Right atrium auricular region (tissue), 2 donors: Measurements from ENCODE around the gene MYO15A. TPM values are rescaled to one million over a fixed set of nuclear protein-coding genes. Genes with fewer than 3 reads are reported as not detected.

Experiments used
- DNase-seq: peaks from one replicate; pipeline ENCODE4 v3.0.0-alpha.2; 2019; ENCODE audit warnings: low spot score
- H3K27ac ChIP-seq, 2 donors: fragments of 200-600 bp; sonication (generic); 1 replicate in 1 of 2; 2 replicates in 1 of 2; pipeline ENCODE4 v1.5.1; 2016 to 2019
- H3K27me3 ChIP-seq, 2 donors: fragments of 200-600 bp; sonication (generic); one replicate each; pipeline versions ENCODE4 v1.5.1 to v1.6.0; 2017 to 2019
- H3K36me3 ChIP-seq: fragments of 200-600 bp; sonication (generic); one replicate; pipeline ENCODE4 v1.5.1; 2016
- H3K4me1 ChIP-seq, 2 donors: fragments of 200-600 bp; sonication (generic); one replicate each; pipeline versions ENCODE4 v1.5.1 to v1.6.0; 2017 to 2019
- H3K4me3 ChIP-seq, 2 donors: fragments of 200-600 bp; sonication (generic); 1 replicate in 1 of 2; 2 replicates in 1 of 2; pipeline ENCODE4 v1.5.1; 2017 to 2019; ENCODE audit warnings: mild to moderate bottlenecking in 1 of 2, moderate library complexity in 1 of 2
- H3K9me3 ChIP-seq, 2 donors: fragments of 200-600 bp; sonication (generic); one replicate each; pipeline ENCODE4 v1.5.1; 2019
- CTCF ChIP-seq, 2 donors: fragments of 200-600 bp; sonication (generic); IDR thresholded peaks; one replicate each; pipeline ENCODE4 v1.5.1; 2019; ENCODE audit warnings: antibody characterized with exemption in 2 of 2
- total RNA-seq, 2 donors: library from RNA; depleted of rRNA; stranded (reverse); fragments of >200 nt; gene quantifications; one replicate each; pipeline ENCODE4 v1.1.0, GENCODE V29; 2016

Gene MYO15A
- total RNA-seq, 2 donors from 2014 or later = 0.20 TPM; not detected in 1

DNA sequence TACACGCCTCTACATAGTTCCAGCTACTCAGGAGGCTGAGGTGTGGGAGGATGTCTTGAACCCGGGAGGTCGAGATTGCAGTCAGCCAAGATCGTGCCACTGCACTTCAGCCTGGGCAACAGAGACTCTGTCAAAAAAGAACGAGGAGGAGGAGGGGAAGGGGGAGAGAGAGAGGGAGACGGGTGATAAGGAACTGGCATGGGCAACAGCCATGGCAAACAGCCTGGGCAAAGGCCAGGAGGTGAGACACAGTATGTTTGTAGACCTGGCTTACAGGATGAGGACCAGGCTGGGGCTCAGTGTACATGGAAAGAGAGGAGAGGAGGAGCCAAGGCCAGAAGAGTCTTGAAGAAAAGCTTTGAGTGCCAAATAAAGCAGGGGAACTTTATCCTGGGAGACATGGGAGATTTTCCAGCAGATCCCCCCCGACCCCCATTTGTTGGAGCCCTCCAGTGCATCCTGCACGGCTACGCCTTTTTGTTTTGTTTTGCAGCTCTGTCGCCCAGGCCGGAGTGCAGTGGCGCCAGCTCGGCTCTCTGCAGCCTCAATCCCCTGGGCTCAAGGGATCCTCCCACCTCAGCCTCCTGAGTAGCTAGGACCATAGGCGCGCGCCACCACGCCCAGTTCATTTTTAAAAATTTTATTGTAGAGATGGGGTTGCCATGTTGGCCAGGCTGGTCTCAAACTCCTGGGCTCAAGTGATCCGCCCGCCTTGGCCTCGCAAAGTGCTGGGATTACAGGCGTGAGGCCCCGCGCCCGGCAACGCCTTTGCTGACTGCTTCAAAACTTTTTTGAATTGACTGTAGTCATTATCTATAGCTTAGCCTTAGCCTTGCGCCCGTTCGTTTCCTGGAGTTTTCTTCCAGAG is 73.8 kb downstream of the MYO15A start:
- DNase-seq = no peak
- Histone ChIP-seq H3K36me3 (no peaks in the 10 kb centered on the region), H3K27ac (peak overlapping the region; percentile 92 to 94), H3K4me1 (peaks cover 0 to 41% of the 10 kb centered on the region in 2 donors), H3K9me3 (no peaks in the 10 kb centered on the region), H3K27me3 (no peaks in the 10 kb centered on the region), H3K4me3 (peak overlapping the region; percentile 85 to 92)
- no peak for TF ChIP-seq CTCF (IDR thresholded peaks at IDR 0.05)

DNA sequence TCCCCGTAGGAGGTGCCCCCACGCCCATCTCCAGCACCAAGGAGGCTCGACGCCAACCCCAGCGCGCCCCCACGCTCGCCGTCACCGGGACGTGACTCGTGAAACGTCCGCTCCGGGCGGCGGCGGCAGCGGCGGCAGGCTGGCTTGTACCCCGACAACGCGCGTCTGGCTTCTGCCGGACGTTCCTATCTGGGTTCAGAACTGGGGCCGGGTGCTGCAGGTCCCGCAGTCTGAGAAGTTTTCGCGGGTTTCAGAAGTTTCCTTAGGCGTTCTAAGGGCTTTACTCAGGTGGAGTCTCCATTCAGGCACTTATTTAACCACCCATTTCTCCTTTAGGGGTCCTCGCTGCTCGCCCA is 74.4 kb downstream of the MYO15A start:
- H3K4me3 ChIP-seq = peak overlapping the region; percentile 85 to 92
- H3K27ac ChIP-seq = peak overlapping the region; percentile 92 to 94
- peaks cover 0 to 47% of the 10 kb centered on the region in 2 donors for H3K4me1 ChIP-seq
- DNase-seq = peak; percentile 85
- TF ChIP-seq CTCF (IDR thresholded peaks at IDR 0.05) = no peak
- no peaks in the 10 kb centered on the region for H3K9me3 ChIP-seq
- H3K27me3 ChIP-seq = no peaks in the 10 kb centered on the region
- H3K36me3 ChIP-seq = no peaks in the 10 kb centered on the region

- Histone ChIP-seq H3K9me3 (no peaks in the 10 kb centered on the region), H3K27ac (peak within 1 kb of the TSS; percentile 92 to 94), H3K4me1 (peaks cover 0 to 53% of the 10 kb centered on the region in 2 donors), H3K4me3 (peak within 1 kb of the TSS; percentile 85 to 92), H3K36me3 (no peaks in the 10 kb centered on the region), H3K27me3 (no peaks in the 10 kb centered on the region)
- DNase-seq = peak; percentile 99
- no peak for TF ChIP-seq CTCF (IDR thresholded peaks at IDR 0.05)
Observed at GRCh38 chr17:18183334-18184142, 75.0 kb downstream of the MYO15A start, which contains the start of gene ALKBH5. ALKBH5 (plus strand) TSS chr17:18183828; CDS start chr17:18184244, 416 bp downstream.

DNA sequence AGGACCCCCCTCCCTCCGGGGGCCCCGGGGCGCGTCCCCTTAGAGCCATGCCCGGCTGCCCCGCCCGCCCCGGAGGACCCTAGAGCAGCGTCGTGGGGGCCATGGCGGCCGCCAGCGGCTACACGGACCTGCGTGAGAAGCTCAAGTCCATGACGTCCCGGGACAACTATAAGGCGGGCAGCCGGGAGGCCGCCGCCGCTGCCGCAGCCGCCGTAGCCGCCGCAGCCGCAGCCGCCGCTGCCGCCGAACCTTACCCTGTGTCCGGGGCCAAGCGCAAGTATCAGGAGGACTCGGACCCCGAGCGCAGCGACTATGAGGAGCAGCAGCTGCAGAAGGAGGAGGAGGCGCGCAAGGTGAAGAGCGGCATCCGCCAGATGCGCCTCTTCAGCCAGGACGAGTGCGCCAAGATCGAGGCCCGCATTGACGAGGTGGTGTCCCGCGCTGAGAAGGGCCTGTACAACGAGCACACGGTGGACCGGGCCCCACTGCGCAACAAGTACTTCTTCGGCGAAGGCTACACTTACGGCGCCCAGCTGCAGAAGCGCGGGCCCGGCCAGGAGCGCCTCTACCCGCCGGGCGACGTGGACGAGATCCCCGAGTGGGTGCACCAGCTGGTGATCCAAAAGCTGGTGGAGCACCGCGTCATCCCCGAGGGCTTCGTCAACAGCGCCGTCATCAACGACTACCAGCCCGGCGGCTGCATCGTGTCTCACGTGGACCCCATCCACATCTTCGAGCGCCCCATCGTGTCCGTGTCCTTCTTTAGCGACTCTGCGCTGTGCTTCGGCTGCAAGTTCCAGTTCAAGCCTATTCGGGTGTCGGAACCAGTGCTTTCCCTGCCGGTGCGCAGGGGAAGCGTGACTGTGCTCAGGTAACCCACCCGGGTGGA is 75.8 kb downstream of the MYO15A start:
- peaks cover 2% of the 10 kb centered on the region for H3K36me3 ChIP-seq
- H3K4me3 ChIP-seq = peak overlapping the region; percentile 85 to 92
- H3K9me3 ChIP-seq = no peaks in the 10 kb centered on the region
- DNase-seq = peak; percentile 75
- peaks cover 0 to 61% of the 10 kb centered on the region in 2 donors for H3K4me1 ChIP-seq
- no peaks in the 10 kb centered on the region for H3K27me3 ChIP-seq
- peak overlapping the region; percentile 92 to 94 for H3K27ac ChIP-seq
- no peak for TF ChIP-seq CTCF (IDR thresholded peaks at IDR 0.05)

- H3K27ac ChIP-seq = peak overlapping the region; percentile 92 to 94
- H3K4me1 ChIP-seq = peaks cover 0 to 72% of the 10 kb centered on the region in 2 donors
Observed at GRCh38 chr17:18185391-18185790, 76.8 kb downstream of the MYO15A start.

More at GRCh38 chr17:18185391-18185790, 76.8 kb downstream of the MYO15A start:
- H3K4me3 ChIP-seq = peak overlapping the region; percentile 85 to 92
- H3K36me3 ChIP-seq = peaks cover 9% of the 10 kb centered on the region
- no peaks in the 10 kb centered on the region for H3K9me3 ChIP-seq
- no peak for DNase-seq
- H3K27me3 ChIP-seq = no peaks in the 10 kb centered on the region
- no peak for TF ChIP-seq CTCF (IDR thresholded peaks at IDR 0.05)
